Measurements from ENCODE around the gene ANXA7.

DNA sequence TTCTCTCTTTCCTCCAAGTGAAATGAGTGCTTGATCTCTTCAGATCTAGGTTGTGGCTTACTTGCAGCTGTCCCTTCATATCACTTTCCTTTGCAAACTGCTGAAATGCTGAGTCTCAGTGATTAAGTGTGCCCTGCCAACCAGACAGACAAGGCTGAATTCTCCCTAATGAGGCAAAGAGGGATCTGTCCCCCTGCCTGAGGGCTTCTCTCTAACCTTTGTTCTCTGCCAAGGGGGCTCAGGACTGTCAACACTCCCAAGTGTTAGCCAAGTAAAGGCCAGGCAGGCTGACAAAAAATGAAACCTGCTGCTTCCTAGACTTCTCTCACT lies 19.6 kb upstream of the ANXA7 start, which contains the start of gene MSS51:
- TF ChIP-seq, protein P1, sequence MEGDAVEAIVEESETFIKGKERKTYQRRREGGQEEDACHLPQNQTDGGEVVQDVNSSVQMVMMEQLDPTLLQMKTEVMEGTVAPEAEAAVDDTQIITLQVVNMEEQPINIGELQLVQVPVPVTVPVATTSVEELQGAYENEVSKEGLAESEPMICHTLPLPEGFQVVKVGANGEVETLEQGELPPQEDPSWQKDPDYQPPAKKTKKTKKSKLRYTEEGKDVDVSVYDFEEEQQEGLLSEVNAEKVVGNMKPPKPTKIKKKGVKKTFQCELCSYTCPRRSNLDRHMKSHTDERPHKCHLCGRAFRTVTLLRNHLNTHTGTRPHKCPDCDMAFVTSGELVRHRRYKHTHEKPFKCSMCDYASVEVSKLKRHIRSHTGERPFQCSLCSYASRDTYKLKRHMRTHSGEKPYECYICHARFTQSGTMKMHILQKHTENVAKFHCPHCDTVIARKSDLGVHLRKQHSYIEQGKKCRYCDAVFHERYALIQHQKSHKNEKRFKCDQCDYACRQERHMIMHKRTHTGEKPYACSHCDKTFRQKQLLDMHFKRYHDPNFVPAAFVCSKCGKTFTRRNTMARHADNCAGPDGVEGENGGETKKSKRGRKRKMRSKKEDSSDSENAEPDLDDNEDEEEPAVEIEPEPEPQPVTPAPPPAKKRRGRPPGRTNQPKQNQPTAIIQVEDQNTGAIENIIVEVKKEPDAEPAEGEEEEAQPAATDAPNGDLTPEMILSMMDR (IDR thresholded peaks at IDR 0.05): no peak
- TF ChIP-seq POLR2A (IDR thresholded peaks at IDR 0.05): no peak
